GM12801 (cell line): ENCODE measurements around the gene TBC1D9.

Experiments used
- CTCF ChIP-seq: IDR thresholded peaks from one replicate; pipeline ENCODE4 v1.5.1; 2011; ENCODE audit warnings: control low read depth; ENCODE audit not compliant: insufficient read length; ENCODE audit errors: extremely low read depth

The TBC1D9 gene

GRCh38 chr4:140672416-140672815 lies 83.8 kb downstream of the TBC1D9 start:
- TF ChIP-seq CTCF, result no peak

- no peak for TF ChIP-seq CTCF
Observed at GRCh38 chr4:140668111-140668510, 88.1 kb downstream of the TBC1D9 start.

DNA sequence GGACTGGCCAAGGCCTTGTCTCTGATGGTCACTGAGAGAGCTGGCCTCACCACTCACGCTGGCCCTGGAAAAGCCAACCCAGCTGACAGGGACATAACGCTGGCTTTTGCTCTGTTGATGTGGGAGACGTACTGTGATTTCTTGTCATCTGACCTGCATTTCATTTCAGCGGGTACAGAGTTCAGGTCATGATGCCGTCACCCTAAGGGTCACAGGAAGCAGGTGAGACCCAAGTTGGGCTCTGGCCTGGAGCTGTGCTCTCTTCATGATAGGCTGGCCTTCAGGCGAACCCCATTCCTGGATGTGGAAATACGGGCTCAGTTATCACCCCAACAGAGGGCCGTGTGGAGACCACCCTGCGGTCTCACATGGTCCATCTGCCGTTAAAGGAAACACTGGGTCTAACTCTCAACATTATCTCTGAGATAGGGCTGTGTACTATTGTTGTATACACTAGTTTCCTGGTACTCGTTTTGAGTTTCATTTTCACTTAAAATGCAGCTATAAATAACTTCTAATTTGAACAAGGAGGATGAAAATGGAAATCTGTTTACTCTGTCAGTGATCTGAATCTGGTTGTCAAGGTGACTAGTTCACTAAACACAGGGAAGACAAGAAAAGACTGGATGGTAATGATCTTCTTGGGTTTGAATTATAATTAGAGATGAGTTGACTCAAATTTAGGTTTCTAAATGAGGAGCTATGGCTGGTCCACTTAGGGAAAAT lies 89.1 kb downstream of the TBC1D9 start:
- no peak for TF ChIP-seq CTCF

GRCh38 chr4:140662082-140662869 lies 93.9 kb downstream of the TBC1D9 start:
- TF ChIP-seq CTCF, result no peak

DNA sequence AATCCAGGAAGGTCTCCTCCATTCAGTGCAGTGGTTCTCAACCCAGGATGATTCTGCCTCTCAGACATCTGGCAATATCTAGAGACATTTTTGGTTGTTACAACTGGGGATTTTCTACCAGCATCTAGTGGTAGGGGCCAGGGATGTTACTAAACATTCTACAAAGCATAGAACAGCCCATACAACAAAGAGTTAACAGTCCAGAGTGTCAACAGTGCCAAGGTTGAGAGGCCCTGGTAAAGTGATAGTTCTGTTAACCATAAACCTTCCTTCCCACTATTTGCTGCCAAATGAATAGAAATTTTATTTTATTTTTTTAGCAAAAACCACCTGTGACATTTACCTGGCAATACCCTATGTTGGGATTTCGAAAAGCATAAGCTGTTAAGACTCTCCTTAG lies 94.6 kb downstream of the TBC1D9 start:
- TF ChIP-seq CTCF, result no peak

DNA sequence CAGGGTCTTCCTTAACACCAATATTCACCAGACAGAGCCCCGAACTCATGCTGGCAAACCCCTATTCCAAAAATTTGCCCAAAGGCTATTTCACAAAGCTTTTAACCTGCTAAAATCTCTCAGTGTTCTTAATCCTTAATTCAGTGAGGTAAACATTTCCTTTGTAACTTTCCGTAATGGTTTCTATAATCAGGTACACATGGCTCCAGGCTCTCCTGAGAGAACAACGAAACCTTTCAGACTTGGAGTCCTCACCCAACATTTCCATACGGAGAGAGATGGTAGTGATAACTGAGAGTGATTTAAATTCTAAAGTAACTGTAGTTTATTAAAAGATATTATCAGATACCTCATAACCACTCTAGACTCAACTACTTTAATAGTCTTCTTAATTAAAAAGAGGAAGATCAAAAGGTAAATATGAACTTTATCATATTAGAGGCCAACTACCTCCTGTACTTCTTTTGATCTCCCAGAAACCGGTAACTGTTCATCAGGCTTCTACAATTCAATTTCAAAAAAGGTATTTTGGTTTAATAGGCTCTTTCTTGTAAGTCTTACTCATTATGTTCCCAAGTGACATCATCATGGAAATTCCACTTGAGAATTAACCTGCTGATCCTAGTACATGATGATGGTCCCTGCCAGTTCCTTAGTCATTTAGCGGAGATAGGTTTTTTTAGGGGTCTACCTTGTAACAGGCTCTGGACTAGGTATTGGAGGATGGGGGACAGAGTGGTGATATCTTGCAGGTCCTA lies 96.1 kb downstream of the TBC1D9 start:
- TF ChIP-seq CTCF, result no peak

GRCh38 chr4:140654495-140654814 lies 101.7 kb downstream of the TBC1D9 start:
- no peak for TF ChIP-seq CTCF
